Breast epithelium (tissue), 3 donors: ENCODE results near the gene AGFG1.

Source experiments
- POLR2A ChIP-seq: fragments of 450-650 bp; IDR thresholded peaks from one replicate; pipeline ENCODE4 v1.6.1; 2016; ENCODE audit warnings: antibody characterized with exemption, mild to moderate bottlenecking, moderate library complexity
- TF ChIP-seq, protein P1 (sequence below), 3 donors: fragments of 450-650 bp; IDR thresholded peaks; one replicate each; pipeline ENCODE4 v1.5.1; 2016 to 2017; ENCODE audit warnings: antibody characterized with exemption in 3 of 3, mild to moderate bottlenecking in 3 of 3, moderate library complexity in 3 of 3

DNA sequence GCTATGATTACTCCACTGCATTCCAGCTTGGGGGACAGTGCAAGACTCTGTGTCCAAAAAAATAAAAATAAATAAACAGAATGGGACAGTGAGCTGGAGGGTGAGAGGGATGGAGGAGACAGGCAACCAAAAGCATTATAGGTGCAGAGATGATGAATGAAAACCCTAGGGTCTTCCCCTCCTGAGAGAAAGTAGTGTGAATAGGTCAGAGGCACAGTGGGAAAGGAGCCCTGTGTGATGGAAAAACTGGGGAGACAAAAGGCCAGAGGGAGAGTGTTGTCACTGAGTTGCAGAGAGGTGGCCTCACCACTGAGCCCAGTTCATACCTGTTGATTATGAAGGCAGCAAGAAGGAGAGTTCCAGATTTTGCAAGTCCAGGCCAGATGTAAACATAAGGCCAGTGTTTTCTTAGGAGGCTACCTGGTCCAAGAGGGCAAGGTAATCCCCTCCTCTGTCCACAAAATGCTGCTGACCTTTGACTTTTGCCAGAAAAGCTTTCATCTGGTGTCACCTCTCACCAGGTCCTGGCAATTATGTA, 17.6 kb upstream of the AGFG1 start:
- TF ChIP-seq, protein P1, sequence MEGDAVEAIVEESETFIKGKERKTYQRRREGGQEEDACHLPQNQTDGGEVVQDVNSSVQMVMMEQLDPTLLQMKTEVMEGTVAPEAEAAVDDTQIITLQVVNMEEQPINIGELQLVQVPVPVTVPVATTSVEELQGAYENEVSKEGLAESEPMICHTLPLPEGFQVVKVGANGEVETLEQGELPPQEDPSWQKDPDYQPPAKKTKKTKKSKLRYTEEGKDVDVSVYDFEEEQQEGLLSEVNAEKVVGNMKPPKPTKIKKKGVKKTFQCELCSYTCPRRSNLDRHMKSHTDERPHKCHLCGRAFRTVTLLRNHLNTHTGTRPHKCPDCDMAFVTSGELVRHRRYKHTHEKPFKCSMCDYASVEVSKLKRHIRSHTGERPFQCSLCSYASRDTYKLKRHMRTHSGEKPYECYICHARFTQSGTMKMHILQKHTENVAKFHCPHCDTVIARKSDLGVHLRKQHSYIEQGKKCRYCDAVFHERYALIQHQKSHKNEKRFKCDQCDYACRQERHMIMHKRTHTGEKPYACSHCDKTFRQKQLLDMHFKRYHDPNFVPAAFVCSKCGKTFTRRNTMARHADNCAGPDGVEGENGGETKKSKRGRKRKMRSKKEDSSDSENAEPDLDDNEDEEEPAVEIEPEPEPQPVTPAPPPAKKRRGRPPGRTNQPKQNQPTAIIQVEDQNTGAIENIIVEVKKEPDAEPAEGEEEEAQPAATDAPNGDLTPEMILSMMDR (IDR thresholded peaks at IDR 0.05) = no peak
- TF ChIP-seq POLR2A = no peak
